ENCODE results near the gene ARID5B.

DNA sequence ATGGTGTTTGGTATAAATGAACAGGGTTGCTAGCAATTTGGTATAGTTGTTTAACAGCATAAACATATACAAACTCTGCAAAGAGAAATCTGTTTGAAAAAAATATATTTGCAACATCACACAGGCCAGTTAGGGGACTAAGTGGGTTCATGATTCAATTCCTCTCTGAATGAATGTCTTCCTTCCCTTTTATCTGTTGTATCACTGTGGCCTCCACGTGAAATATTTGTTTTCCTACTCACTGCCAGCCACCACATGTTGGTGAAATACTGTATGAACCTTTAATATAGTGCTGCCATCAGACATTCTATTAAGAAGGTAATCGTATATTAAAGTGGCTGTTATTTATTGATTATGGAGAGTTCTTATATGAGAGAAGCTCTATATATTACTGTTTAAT, 157.0 kb downstream of the ARID5B start:
- TF ChIP-seq, protein P1, sequence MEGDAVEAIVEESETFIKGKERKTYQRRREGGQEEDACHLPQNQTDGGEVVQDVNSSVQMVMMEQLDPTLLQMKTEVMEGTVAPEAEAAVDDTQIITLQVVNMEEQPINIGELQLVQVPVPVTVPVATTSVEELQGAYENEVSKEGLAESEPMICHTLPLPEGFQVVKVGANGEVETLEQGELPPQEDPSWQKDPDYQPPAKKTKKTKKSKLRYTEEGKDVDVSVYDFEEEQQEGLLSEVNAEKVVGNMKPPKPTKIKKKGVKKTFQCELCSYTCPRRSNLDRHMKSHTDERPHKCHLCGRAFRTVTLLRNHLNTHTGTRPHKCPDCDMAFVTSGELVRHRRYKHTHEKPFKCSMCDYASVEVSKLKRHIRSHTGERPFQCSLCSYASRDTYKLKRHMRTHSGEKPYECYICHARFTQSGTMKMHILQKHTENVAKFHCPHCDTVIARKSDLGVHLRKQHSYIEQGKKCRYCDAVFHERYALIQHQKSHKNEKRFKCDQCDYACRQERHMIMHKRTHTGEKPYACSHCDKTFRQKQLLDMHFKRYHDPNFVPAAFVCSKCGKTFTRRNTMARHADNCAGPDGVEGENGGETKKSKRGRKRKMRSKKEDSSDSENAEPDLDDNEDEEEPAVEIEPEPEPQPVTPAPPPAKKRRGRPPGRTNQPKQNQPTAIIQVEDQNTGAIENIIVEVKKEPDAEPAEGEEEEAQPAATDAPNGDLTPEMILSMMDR (conservative IDR thresholded peaks at IDR 0.05; ENCODE audit: low read length) = no peak
- no peak for TF ChIP-seq EZH2phosphoT487 (IDR thresholded peaks at IDR 0.05; ENCODE audit: borderline replicate concordance)
